NCI-H128 (cell line): Measurements from ENCODE around the gene SYT3.

ENCODE experiments used
- DNase-seq: peaks from one replicate; lab custom pipeline; 2025; ENCODE audit not compliant: unreplicated experiment; lab: John Stamatoyannopoulos, UW

Gene SYT3

GRCh38 chr19:50662651-50663481 is 23.2 kb upstream of the SYT3 start:
- no peak for DNase-seq

- no peak for DNase-seq
These were observed 22.3 kb upstream of the SYT3 start for GRCh38 chr19:50661766-50662650.

GRCh38 chr19:50661023-50661422 is 21.3 kb upstream of the SYT3 start:
- DNase-seq = no peak

GRCh38 chr19:50660088-50660366 is 20.3 kb upstream of the SYT3 start:
- DNase-seq = no peak

- DNase-seq = no peak
These were observed 19.8 kb upstream of the SYT3 start for GRCh38 chr19:50659318-50660087.

- no peak for DNase-seq
These were observed 19.0 kb upstream of the SYT3 start for GRCh38 chr19:50658441-50659317.

- no peak for DNase-seq
These were observed 18.2 kb upstream of the SYT3 start for GRCh38 chr19:50657712-50658440.

- DNase-seq = no peak
These were observed 17.6 kb upstream of the SYT3 start for GRCh38 chr19:50657222-50657669.

GRCh38 chr19:50654882-50655281 is 15.2 kb upstream of the SYT3 start:
- no peak for DNase-seq

- no peak for DNase-seq
These were observed 13.0 kb upstream of the SYT3 start for GRCh38 chr19:50652722-50653121.

- no peak for DNase-seq
These were observed 11.5 kb upstream of the SYT3 start for GRCh38 chr19:50651174-50651573.

- no peak for DNase-seq
These were observed 10.0 kb upstream of the SYT3 start, which contains the start of gene C19orf81 for GRCh38 chr19:50649433-50650391. Gene C19orf81 (plus strand): TSS chr19:50649445. CDS start chr19:50649445, 0 bp downstream.

- no peak for DNase-seq
These were observed 9.0 kb upstream of the SYT3 start for GRCh38 chr19:50648659-50649058.

GRCh38 chr19:50647879-50648615 is 8.4 kb upstream of the SYT3 start:
- DNase-seq = no peak

GRCh38 chr19:50646074-50646807 is 6.6 kb upstream of the SYT3 start:
- no peak for DNase-seq

- no peak for DNase-seq
These were observed 5.4 kb upstream of the SYT3 start for GRCh38 chr19:50645107-50645506.

- no peak for DNase-seq
These were observed 4.7 kb upstream of the SYT3 start for GRCh38 chr19:50644315-50644915.
